ENCODE results near the gene FMN2.

FMN2 gene

DNA sequence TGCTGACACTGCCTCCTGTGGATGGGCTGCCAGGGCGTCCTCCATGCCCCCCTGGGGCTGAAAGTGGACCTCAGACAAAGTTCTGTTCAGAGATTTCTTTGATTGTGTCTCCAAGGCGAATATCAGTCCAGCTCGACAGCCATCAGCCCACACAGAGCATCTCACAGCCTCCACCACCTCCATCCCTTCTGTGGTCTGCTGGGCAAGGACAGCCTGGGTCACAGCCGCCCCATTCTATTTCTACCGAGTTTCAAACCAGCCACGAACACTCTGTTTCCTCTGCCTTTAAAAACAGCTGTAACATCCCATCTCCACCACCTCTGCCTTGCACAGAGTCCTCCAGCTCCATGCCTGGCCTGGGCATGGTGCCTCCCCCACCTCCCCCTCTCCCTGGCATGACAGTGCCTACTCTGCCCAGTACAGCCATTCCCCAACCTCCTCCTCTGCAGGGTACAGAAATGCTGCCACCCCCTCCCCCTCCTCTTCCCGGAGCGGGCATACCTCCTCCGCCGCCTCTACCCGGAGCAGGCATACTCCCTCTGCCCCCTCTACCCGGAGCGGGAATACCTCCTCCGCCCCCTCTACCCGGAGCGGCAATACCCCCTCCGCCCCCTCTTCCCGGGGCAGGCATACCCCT, 115.5 kb downstream of the FMN2 start:
- Mint-ChIP-seq H3K27ac (no peak overlapping the region), H3K9me3 (peaks cover 12% of the 10 kb centered on the region), H3K4me3 (no peak overlapping the region), H3K36me3 (ENCODE audit: low read depth) (no peaks in the 10 kb centered on the region), H3K4me1 (no peaks in the 10 kb centered on the region), H3K27me3 (ENCODE audit: low read depth, poor library complexity) (peaks cover 7% of the 10 kb centered on the region)
- TF ChIP-seq, protein P1, sequence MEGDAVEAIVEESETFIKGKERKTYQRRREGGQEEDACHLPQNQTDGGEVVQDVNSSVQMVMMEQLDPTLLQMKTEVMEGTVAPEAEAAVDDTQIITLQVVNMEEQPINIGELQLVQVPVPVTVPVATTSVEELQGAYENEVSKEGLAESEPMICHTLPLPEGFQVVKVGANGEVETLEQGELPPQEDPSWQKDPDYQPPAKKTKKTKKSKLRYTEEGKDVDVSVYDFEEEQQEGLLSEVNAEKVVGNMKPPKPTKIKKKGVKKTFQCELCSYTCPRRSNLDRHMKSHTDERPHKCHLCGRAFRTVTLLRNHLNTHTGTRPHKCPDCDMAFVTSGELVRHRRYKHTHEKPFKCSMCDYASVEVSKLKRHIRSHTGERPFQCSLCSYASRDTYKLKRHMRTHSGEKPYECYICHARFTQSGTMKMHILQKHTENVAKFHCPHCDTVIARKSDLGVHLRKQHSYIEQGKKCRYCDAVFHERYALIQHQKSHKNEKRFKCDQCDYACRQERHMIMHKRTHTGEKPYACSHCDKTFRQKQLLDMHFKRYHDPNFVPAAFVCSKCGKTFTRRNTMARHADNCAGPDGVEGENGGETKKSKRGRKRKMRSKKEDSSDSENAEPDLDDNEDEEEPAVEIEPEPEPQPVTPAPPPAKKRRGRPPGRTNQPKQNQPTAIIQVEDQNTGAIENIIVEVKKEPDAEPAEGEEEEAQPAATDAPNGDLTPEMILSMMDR (IDR thresholded peaks at IDR 0.05): no peak
- DNase-seq: no peak

DNA sequence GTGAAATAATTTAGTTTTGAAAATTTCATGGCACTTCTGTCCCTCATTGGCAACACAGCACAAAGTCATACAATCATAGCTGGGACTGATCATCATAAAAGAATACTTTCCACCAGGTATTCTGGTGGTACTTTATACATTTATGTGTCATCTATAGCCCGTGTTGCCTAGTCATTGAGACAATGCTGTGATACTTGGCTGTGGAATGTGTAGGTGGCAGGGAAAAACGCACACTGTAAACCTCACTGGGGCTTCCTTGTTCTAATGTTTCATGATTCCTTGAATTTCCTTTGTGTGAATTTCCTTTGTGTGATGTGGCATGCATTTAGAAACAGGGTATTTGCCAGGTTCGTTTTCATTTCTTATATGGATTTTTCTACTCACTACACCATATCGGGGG, 118.3 kb downstream of the FMN2 start:
- H3K36me3 Mint-ChIP-seq (ENCODE audit: low read depth): no peaks in the 10 kb centered on the region

DNA sequence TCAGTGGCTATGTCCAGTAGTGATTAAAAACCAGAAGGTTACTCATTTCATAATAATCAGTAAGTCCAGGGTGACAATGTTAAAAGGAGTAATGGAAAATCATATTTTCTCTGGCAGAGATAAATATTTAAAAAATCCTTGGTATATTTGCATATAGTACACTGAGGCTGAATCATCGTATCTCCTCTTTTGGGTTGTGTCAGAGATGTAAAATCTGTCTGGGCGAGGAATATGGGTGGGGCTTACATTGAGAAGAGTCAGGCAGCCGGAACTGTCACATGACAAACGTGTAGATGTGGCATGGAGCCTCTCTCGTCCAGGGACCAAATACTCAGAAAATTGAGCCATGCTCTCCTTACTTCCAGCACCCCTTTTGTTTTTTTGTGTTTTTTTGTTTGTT, 120.9 kb downstream of the FMN2 start:
- DNase-seq: no peak
- Mint-ChIP-seq H3K36me3 (ENCODE audit: low read depth) (no peaks in the 10 kb centered on the region), H3K27me3 (ENCODE audit: low read depth, poor library complexity) (peaks cover 7% of the 10 kb centered on the region), H3K9me3 (peaks cover 3% of the 10 kb centered on the region), H3K4me3 (no peak overlapping the region), H3K4me1 (no peaks in the 10 kb centered on the region), H3K27ac (no peak overlapping the region)
- TF ChIP-seq, protein P1 (IDR thresholded peaks at IDR 0.05): no peak

More for the DNA sequence above, 118.3 kb downstream of the FMN2 start:
- TF ChIP-seq, protein P1 (IDR thresholded peaks at IDR 0.05): no peak
- peaks cover 7% of the 10 kb centered on the region for H3K27me3 Mint-ChIP-seq (ENCODE audit: low read depth, poor library complexity)
- no peak for DNase-seq
- H3K27ac Mint-ChIP-seq: no peak overlapping the region
- no peaks in the 10 kb centered on the region for H3K4me1 Mint-ChIP-seq
- H3K9me3 Mint-ChIP-seq: peaks cover 3% of the 10 kb centered on the region
- no peak overlapping the region for H3K4me3 Mint-ChIP-seq

DNA sequence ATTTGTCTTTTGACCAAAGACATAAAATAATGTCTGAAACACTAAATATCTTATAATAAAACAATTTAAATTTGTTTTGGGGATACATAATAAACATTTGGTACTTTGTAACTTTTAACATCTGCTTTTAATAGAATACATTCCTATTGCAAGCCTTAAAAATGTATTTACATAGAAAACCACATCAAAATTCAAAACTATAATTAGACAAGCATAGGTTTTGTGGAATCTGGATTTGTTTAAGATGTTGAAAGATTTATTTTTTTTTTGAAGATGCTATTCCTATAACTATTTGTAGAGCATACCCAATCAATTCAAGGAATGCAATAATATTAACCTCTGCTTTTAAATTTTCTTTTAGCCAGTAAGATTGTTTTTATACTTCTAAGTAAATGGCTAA, 125.7 kb downstream of the FMN2 start:
- DNase-seq: no peak
- no peaks in the 10 kb centered on the region for H3K36me3 Mint-ChIP-seq (ENCODE audit: low read depth)
- H3K4me3 Mint-ChIP-seq: no peak overlapping the region
- no peaks in the 10 kb centered on the region for H3K27me3 Mint-ChIP-seq (ENCODE audit: low read depth, poor library complexity)
- TF ChIP-seq, protein P1 (IDR thresholded peaks at IDR 0.05): no peak
- no peak overlapping the region for H3K27ac Mint-ChIP-seq
- H3K4me1 Mint-ChIP-seq: no peaks in the 10 kb centered on the region
- H3K9me3 Mint-ChIP-seq: peaks cover 12% of the 10 kb centered on the region

DNA sequence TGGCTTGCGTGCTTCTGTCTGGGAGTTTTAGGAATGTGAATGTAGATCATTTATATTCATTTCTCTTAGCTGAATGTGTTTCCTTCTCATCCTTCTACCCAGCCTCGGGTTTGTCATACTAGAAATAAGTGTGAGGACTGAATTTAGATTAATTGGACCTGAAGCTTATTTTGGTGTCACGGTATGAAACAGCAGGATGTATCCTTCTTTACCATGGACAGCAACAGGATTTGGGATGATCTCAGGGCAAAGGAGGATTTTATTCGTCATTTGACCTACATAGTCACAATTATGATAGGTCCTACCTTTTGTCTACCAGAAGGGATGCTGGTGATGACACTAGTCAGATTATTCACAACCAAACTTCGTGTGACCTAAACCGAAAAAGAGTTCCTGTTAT, 127.4 kb downstream of the FMN2 start:
- Mint-ChIP-seq H3K4me1 (no peaks in the 10 kb centered on the region), H3K4me3 (no peak overlapping the region), H3K27me3 (ENCODE audit: low read depth, poor library complexity) (no peaks in the 10 kb centered on the region), H3K27ac (no peak overlapping the region), H3K36me3 (ENCODE audit: low read depth) (no peaks in the 10 kb centered on the region), H3K9me3 (peaks cover 29% of the 10 kb centered on the region)
- no peak for DNase-seq
- TF ChIP-seq, protein P1 (IDR thresholded peaks at IDR 0.05): no peak

DNA sequence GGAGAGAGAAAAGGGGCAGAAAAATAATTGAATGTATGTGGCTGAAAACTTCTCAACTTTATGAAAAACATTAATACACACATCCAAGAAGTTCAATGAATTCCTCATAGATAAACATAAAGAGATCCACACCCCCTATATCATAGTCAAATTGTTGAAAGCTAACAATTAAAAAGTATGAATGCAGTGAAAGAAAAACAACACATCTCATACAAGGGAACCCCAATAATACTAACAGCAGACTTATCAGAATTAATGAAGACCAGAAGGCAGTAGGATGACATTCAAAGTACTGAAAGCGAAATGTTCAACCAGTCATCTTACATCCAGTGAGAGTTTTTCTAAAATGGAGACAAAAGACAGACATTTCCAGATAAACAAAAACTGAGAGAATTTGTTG, 134.4 kb downstream of the FMN2 start:
- Mint-ChIP-seq H3K27ac (no peak overlapping the region), H3K9me3 (peaks cover 54% of the 10 kb centered on the region), H3K27me3 (ENCODE audit: low read depth, poor library complexity) (peaks cover 4% of the 10 kb centered on the region), H3K36me3 (ENCODE audit: low read depth) (peaks cover 7% of the 10 kb centered on the region), H3K4me3 (no peak overlapping the region), H3K4me1 (no peaks in the 10 kb centered on the region)
- DNase-seq: no peak
- TF ChIP-seq, protein P1 (IDR thresholded peaks at IDR 0.05): no peak

Measured in nephron progenitor cell (in vitro differentiated cells).